ENCODE results near the gene ADIPOQ. TPM values are rescaled to one million over a fixed set of nuclear protein-coding genes. Genes with fewer than 3 reads are reported as not detected.
"Not testable (repeated sequence)": the region's sequence is repeated elsewhere in the genome, so short reads cannot be mapped to it uniquely, and the experiment has no call there.

Gene ADIPOQ
- 0.08 TPM for total RNA-seq

DNA sequence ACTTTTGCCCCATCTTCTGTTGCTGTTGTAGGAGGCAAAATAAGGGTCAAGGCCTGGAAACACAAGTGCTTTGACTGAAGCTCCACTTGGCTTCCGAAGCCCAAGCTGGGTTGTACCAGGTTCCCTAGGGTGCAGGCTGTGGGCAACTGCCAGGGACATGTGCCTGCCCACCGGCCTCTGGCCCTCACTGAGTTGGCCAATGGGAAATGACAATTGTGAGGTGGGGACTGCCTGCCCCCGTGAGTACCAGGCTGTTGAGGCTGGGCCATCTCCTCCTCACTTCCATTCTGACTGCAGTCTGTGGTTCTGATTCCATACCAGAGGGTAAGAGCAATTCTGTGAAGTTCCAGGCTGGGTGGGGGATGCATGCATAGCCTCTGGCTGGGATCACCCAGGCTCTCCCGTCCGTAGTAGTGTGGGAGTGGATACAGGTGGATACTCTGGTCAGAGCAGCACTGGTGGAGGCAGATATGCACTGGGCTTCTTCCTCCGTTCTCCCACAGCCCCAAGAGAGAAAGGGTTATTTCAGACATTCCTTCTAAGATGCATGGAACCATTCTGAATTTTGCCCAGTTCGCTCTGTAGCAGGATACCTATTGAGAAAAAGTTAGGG is at the start of gene ADIPOQ:
Gene ADIPOQ (plus strand): TSS at position 285 of the 613 bp plus-strand sequence. CDS start 10,349 bp downstream, outside the sequence.
- no peak for ATAC-seq

DNA sequence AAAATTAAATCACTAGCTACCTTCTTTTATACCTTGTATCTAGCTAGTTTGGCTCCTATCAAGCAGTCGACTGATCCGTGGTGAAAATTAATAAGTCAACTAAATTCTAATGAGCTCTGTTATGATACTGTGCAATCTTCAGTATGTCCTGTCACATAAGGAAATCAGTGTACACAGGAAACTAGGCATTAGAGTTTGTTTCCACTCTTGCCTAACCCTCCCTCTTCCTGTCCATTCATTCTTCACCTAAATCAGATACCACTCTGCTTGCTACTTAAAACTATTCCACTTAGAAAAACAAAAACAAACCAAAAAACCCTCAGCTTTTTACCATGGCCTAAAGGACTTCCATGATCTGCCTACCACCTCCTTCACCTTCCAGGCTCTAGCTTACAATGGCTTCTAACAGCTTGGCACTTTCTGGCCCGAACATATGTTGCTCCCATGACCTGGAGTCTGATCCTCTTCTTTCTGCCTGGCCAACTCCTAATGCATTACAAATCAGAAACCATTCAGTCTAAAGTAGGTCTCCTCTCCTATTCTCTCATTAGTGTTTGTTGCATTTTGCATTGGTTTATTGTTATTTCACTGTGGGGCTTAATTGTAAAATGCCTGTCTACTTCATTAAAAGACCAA is 44.2 kb upstream of the ADIPOQ start:
- no peak for ATAC-seq

DNA sequence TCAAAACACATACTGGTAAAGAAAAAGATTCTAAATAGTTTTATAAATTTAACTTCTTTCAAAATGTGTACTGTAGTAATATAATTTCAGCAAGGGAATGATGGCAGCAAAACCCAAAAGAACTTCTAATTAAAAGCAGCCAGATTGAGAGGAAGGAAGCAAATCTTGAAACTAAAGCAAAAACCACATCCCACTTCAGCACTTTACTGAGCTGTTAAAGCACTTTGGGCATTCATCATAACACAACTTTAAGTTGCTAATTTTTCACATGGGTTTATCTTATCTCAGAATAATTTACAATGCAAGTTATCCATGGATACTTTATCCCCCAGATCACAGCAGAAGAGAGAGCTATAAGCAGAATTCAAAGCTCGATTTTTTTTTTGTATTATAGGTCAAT is 42.2 kb upstream of the ADIPOQ start:
- no peak for ATAC-seq

DNA sequence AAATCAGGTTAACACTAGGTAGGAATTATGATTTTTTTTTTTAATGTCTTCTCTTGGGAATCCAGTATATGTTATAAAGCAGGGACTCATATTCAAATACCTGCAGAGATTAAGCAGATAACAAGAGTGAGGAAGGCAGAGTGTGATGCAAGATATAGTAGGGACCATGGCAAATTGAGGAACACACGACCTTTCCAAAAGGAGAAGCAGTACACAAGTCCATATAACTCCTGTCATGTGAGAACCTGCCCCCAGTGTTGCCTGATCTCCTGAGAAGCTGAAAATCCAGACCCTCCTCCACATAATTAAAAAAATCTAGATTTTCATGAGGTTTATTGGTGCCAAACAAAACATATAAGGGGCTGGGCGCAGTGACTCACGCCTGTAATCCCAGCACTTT is 39.8 kb upstream of the ADIPOQ start:
- no peak for ATAC-seq

DNA sequence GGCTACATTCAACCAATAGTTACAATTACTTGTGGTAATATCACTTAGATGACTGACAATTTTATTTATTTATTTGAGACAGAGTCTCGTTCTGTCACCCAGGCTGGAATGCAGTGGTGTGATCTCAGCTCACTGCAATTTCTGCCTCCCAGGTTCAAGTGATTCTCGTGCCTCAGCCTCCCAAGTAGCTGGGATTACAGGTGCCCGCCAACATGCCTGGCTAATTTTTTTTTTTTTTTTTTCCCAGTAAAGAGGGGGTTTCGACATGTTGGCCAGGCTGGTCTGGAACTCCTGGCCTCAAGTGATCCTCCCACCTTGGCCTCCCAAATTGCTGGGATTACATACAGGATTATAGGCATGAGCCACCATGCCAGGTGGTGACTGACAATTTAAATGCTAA is 39.1 kb upstream of the ADIPOQ start:
- not testable (repeated sequence) for ATAC-seq

DNA sequence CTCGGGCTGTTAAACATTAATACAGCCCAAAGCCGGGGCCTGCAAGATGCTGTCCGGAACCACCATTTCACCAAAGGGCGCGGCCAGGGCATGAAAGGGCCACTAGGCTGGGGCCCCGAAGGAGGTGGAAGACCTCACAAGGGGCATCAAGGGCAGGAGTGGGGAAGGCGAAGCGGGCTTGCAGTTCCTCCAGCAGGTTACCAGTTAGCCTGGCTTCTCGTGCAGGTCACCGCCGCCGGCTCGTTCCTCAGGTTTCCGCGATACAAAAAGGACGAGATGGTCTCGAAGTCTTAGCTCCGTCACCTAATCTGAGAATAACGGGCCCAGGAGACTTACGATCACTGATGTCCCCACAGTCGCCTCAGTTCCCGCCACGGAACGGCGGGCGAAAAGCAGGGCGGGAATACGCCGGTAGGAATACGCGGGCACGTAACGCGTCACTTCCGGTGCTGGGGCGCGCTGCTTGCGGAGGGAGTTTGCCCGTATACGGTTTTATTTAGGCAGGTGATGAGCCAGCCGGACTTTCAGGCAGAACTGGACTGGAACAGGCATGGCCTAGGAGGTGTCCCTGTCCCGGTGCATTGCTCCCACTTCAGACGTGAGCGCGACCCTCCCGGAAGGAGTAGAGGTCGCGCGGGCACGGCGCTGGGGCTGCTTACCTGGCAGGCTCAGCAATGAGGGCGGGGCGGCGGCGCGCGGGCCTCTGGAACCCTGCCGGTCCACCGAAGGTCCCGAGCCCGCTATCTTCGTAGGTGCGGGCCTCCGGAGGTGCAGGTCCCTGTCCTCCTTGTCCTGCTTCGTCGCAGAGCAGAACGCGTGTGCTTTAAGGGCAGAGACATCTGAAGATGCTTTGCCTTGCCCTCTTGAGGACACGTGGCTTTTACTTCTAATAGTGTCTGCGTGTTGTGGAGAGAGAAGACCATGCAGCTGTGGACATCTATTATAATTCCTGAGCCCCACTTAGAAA is 36.1 kb upstream of the ADIPOQ start, which contains the start of gene RFC4:
Gene RFC4 (minus strand): TSS at position 394 of the 967 bp plus-strand sequence. CDS start 1,769 bp downstream, outside the sequence.
- ATAC-seq, result peak; percentile 92

DNA sequence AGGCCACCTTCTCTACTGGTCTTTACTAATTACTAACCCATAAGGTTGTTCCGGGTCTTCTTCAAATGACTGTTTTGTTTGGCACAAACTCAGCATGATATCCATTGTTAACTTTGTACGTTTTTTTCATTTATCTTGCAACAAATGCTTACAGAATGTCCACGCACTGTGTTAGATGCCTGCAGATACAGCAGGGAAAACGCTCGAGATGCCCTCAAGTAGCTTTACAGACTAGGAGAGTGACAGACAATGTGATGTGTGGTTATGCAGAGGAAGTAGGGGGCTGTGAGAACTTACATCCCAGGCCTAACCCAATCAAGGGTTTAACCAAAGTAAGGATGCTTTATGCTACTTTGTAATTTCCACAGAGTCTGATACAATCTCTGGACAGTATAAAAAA is 35.3 kb upstream of the ADIPOQ start:
- ATAC-seq, result no peak

DNA sequence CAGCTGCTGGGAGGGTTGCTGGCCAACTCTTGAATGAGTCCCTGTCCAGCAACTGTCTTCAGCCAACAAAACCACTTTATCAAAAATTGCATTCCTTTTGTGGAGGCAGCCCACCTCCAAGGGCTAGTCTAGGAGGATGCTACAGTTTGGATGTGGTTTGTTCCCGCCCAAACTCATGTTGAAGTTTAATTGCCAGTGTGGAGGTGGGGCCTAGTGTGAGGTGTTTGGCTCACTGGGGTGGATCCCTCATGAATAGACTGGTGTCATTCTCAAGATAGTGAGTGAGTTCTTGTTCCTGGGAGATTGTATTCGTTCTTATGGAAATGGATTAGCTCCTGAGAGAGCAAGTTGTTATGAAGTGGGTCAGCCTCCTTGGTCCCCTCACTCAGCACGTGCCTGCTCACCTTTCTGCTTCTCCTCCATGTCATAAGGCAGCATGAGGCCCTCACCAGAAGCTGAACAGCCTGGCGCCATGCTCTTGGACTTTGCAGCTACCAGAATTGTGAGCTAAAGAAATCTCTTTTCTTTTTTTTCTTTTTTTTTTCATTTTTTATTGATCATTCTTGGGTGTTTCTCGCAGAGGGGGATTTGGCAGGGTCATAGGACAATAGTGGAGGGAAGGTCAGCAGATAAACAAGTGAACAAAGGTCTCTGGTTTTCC is 32.0 kb upstream of the ADIPOQ start:
- ATAC-seq, result no peak

DNA sequence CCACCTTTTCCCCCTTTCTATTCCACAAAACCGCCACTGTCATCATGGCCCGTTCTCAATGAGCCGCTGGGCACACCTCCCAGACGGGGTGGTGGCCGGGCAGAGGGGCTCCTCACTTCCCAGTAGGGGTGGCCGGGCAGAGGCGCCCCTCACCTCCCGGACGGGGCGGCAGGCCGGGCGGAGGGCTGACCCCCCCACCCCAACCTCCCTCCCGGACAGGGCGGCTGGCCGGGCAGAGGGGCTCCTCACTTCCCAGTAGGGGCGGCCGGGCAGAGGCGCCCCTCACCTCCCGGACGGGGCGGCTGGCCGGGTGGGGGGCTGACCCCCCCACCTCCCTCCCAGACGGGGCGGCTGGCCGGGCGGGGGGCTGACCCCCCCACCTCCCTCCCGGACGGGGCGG is 31.2 kb upstream of the ADIPOQ start:
- not testable (repeated sequence) for ATAC-seq

DNA sequence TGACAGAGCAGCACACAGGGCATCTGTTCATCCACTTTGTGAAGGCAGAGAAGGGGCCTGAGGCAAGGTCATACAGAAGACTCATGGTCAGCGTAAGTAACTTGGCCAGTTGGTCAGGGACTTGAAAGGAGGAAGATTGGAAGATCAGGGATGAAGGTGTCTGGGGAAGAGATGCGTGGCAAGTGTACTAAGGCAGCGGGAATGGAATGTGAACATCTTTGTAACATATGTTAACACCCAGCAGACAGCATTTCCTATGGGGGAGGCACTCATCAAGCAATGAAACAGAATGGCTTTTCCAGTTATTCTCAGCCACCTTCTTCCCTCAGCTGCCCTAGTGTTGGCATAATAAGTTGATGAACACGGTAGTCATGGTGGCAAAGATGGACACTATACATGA is 28.4 kb upstream of the ADIPOQ start:
- no peak for ATAC-seq

DNA sequence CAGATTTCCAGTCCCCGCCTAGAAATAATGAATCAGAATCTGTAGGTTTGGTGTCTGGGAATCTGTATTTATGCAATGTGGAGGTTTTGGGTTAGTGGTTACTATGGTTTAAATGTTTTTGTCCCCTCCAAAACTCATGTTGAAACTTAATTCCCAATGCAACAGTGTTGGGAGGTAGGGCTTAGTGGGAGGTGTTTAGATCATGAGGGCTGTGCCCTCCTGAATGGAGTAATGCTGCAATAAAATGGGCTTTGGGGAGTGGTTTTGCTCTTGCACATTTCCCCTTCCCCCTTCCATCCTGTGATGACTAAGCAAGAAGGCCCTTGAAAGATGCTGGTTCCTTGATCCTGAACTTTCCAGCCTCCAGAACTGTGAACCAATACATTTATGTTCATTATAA is 27.1 kb upstream of the ADIPOQ start:
- no peak for ATAC-seq

DNA sequence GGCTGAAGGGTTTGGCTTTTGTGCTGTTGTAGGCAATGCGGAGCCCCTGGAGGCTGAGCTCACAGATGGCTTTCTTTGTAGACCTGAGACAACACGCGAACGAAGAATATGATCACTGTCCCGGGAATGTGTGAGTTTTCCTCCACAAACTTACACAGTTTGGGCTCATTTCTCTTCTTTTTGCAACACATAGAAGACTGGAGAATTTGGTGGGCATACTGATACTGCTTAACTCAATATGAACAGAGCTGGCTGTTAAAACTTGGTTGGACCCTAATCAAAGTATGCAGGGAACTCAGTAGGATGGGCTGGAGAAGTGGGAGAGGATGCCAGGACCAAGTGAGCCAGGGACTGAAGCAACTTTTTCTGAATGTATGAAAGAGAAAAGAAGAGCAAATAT is 24.0 kb upstream of the ADIPOQ start:
- no peak for ATAC-seq

DNA sequence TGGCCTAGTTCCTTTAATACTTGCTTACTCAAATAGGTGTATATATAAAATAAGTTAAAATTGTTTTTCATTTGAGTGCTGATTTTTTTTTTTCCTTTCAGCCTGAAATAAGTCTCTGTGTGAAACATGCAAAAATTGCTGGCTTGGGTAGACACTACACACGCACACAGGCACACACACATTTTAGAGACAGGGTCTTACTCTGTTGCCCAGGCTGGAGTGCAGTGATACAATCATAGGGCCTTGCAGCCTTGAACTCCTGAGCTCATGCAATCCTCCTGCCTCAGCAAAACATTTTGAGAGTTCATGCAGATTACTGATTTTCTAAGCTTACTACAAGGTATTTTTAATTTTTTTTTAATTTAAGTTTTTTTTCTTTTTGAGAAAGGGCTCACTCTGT is 23.6 kb upstream of the ADIPOQ start:
- ATAC-seq, result no peak

DNA sequence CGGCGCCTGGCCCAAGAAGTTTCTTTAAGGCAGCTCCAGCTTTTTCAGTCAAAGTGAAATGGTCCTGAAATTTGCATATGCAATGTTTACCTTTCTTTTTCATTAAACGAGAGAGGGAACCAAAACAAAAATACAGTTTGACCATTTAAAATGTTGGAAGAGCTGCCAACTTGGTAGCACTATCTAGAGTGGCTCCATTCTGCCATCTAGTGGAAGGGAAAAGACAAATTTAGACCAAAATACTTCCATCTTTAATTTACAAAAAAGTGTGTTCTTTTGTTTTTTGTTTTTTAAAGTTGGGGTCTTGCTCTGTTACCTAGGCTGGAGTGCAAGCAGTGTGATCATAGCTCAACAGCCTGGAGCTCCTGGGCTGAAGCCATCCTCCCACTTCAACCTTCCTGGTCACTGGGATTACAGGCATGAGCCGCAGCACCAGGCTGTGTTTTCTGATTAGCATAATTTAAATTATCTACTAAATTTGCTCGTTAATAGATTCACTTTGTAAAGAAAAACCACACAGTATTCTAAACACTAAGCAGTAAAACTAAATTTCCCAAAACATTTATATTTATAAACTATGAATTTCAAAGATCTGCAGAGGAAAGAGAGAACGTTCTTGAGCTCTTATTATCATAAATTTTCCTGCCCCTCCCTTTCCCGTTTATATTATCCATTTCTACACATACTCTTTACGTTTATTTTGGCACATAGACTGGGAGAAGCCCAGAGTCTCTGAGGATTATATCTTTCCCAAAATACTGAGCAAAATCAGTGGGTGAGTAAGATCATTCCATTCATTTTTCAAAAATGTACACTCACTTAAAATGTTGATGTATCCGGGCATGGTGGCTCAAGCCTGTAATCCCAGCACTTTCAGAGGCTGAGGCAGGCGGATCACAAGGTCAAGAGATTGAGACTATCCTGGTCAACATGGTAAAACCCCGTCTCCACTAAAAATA is 20.8 kb upstream of the ADIPOQ start:
- ATAC-seq, result no peak

DNA sequence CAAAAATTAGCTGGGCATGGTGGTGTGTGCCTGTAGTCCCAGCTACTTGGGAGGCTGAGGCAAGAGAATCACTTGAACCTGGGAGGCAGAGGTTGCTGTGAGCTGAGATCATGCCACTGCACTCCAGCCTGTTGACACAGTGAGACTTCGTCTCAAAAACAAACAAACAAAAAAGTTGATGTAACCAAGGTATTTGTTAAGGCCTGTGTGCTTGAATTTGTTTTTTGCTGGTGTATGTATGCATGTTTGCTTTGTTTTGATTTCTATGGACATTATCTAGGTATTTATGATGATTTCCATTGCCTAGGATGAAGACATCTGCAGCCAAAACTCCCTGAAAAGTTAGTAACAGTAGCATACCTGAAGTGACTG is 20.1 kb upstream of the ADIPOQ start:
- ATAC-seq, result not testable (repeated sequence)

DNA sequence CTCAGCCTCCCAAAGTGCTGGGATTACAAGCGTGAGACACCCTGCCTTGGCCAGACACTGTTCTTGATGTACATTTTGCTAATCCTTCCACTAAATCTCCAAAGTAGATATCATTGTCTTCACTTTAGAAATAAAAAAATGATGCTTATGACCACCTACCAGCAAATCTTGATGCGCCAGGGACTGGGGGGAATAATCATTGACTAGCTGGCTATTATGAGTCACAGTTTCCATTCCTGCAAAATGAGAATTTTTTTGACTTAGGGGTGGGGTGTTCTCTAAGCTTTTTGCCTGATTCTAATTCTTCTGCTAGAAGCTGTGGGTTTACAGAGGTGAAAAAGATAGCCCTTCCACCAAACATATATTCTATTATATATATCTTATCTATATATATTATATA is 19.1 kb upstream of the ADIPOQ start:
- ATAC-seq, result no peak

DNA sequence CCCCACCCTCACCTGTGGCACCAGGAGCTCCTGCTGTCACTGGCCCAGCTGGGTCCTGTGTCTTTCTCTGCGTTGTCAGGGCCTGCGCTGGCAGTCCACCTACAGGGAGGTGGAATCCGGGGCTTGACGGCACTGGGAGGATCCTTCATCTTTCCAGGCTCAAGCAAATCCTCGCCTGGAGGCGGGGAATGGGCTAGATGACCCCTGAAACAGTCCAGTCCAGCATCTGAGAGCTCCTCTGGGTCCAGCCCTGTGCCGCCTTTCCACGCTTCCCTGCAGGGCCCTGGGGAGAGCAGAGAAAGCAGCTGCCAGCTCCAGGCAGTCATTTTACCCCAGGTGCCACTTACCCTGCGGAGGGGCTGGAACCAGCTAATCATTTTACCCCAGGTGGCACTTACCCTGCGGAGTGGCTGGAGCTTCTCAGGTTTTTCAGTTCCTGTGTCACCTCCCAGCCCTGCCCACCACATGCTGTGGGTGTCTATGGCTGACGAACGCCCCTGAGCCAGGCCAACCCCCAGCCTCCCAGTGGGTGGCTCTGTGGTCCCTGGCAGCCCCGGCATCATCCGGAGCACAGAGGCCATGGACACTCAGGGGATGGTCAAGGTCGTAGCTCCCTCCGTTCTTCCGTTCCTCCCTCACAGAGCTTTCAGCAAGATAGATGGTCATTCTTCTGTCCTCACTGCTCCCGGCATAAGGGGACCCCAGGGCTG is 17.9 kb upstream of the ADIPOQ start:
- no peak for ATAC-seq

DNA sequence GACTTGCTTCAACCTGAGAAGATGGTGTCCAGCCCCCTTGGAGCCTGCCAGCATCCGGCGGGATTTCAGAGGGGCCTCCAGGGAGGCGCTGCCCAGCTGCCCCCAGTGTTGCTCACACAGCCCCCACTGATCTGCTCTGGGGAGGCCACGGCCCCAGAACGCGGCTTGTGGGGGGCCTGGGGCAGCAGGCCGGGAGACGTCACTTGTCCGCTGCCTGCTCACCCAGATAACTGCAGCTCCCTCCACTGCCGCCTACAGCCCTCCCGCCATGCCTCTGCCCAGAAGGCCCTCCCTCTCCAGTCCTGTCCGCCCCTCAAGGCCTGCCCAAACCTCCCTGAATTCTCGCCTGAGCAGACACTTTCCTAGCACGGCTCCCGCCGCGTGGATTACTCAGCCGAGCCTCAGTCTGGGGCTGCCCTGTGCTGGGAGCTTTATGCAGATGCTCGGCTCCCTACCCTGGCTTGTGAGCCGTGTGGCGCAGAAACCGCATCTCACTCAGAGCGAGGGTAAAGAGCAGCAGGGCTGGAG is 17.2 kb upstream of the ADIPOQ start:
- ATAC-seq, result peak; percentile 32

DNA sequence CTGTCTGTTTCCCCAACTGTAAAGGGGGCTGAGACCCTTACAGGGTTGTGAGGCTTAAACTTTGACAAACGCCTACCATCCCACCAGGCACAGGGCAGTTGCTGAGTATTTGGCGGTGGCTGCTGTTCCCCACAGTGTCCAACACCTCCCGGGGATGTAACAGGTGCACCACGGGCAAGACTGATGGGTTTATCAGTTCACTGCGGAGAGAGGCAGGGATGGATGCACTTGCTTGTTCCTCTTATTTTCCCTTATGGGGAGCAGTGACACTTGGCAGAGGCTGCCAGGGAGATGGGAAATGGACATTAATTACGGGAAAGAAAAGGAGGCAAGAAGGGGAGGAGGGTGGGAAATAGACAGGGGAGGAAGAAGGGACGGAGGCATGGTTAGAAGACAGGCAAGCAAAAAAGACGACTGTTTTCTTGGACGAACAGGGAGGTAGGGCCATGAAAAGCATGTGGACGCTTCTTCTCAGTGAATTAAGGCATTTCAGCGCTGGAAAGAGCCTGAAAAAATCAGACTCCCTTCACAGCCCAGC is 16.6 kb upstream of the ADIPOQ start:
- ATAC-seq, result no peak

DNA sequence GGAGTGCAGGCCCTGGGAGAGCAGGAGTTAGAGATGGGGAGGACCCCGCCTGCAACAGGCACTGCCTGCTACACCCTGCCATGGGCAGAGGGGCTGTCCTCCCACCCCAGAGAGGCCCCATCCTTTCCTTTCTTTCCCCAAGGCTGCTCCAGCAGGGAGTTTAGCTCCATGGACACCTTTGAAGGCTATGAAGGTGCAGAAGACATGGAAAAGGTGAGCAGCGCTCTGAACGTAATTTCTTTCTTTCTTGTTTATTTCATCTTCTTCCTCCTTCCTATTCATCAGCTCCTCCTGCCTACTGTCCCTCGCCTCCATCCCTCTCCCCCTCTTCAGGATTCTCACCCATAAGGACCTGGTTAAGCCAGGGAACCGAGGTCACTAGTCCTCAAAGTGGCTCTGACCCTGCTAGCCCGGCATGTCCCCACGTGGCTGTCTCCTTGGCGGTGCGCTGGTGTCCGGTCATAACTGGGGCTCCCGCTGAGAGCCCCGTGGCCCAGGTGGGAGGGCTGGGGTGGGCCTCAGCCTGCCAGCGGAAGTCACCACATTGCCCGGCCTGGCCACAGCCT is 16.0 kb upstream of the ADIPOQ start:
- ATAC-seq, result no peak

Data from esophagus mucosa (tissue), 1 donor.